ENCODE measurements around the gene SRSF3.
"Not testable (repeated sequence)": the region's sequence is repeated elsewhere in the genome, so short reads cannot be mapped to it uniquely, and the experiment has no call there.

The SRSF3 gene

DNA sequence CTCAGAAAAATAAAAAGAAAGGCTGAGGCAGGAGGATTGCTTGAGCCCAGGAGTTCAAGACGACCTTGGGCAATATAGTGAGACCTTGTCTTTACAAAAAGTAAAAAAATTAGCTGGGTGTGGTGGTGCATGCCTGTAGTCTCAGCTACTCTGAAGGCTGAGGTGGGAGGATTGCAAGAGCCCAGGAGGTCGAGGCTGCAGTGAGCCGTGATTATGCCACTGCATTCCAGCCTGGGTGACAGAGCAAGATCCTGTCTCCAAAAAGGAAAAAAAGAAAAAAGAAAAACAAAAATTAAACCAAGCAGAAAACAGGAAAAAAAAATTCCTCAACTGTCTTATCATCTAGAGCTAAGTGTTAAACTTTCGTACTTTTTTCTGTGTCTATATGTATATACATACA lies 12.4 kb upstream of the SRSF3 start:
- no peaks in the 10 kb centered on the region for H3K27me3 ChIP-seq
- TF ChIP-seq Cebpa-rat (IDR thresholded peaks at IDR 0.05): no peak
- peak overlapping the region in 1 of 11 experiments; percentile 6; a peak in 1 of 22 replicates for H3K9ac ChIP-seq
- peaks cover 32 to 84% (median 71%) of the 10 kb centered on the region in 10 experiments for H3K4me1 ChIP-seq
- H3K4me2 ChIP-seq: no peak overlapping the region; a peak in 1 of 22 replicates
- H3K27ac ChIP-seq: peak overlapping the region in 5 of 11 experiments; percentile 14 to 84 (median 30); a peak in 5 of 22 replicates
- H4K20me1 ChIP-seq: no peaks in the 10 kb centered on the region
- H3K36me3 ChIP-seq: no peaks in the 10 kb centered on the region
- H3K9me3 ChIP-seq (replicated peaks in 1 of 11): no peaks in the 10 kb centered on the region; a peak in 1 of 22 replicates
- H3K4me3 ChIP-seq: no peak overlapping the region

GRCh38 chr6:36586606-36587005 lies 7.6 kb upstream of the SRSF3 start:
- Histone ChIP-seq H4K20me1 (no peaks in the 10 kb centered on the region), H3K27ac (peak overlapping the region in 9 of 11 experiments; percentile 36 to 84 (median 75); a peak in 18 of 22 replicates), H3K36me3 (no peaks in the 10 kb centered on the region), H3K27me3 (no peaks in the 10 kb centered on the region), H3K4me3 (no peak overlapping the region), H3K9ac (peak overlapping the region in 6 of 11 experiments; percentile 0 to 50 (median 42); a peak in 6 of 22 replicates), H3K4me2 (peak overlapping the region; percentile 8 to 82 (median 50); a peak in 20 of 22 replicates), H3K9me3 (replicated peaks in 1 of 11) (no peaks in the 10 kb centered on the region; a peak in 1 of 22 replicates), H3K4me1 (peaks cover 20 to 92% (median 83%) of the 10 kb centered on the region in 10 experiments; a peak in 19 of 20 replicates)
- TF ChIP-seq Cebpa-rat (IDR thresholded peaks at IDR 0.05): no peak

- Histone ChIP-seq H3K27ac (peak overlapping the region in 3 of 11 experiments; percentile 28 to 84 (median 41); a peak in 3 of 22 replicates), H3K4me1 (peaks cover 38 to 94% (median 88%) of the 10 kb centered on the region in 10 experiments), H3K4me2 (peak overlapping the region in 1 of 11 experiments; percentile 8; a peak in 1 of 22 replicates)
- not testable (repeated sequence) for H3K27me3 ChIP-seq; H3K36me3 ChIP-seq; H3K4me3 ChIP-seq; H3K9ac ChIP-seq; H3K9me3 ChIP-seq (replicated peaks in 1 of 11); H4K20me1 ChIP-seq
Measured at GRCh38 chr6:36589025-36589400, 5.1 kb upstream of the SRSF3 start.

GRCh38 chr6:36590237-36590636 lies 3.9 kb upstream of the SRSF3 start:
- TF ChIP-seq Cebpa-rat (IDR thresholded peaks at IDR 0.05): no peak
- Histone ChIP-seq H3K9ac (no peak overlapping the region), H3K4me2 (peak overlapping the region; percentile 2 to 98 (median 38); a peak in 17 of 22 replicates), H3K9me3 (replicated peaks in 1 of 11) (no peaks in the 10 kb centered on the region; a peak in 1 of 22 replicates), H3K4me3 (no peak overlapping the region), H3K4me1 (peaks cover 36 to 82% (median 76%) of the 10 kb centered on the region in 10 experiments), H3K27ac (peak overlapping the region in 5 of 11 experiments; percentile 97 to 100 (median 99); a peak in 11 of 22 replicates), H3K36me3 (peaks cover 0 to 5% (median under 1%) of the 10 kb centered on the region in 11 experiments; a peak in 10 of 22 replicates), H4K20me1 (peaks cover 4 to 9% (median 8%) of the 10 kb centered on the region in 11 experiments; a peak in 20 of 22 replicates), H3K27me3 (no peaks in the 10 kb centered on the region)

DNA sequence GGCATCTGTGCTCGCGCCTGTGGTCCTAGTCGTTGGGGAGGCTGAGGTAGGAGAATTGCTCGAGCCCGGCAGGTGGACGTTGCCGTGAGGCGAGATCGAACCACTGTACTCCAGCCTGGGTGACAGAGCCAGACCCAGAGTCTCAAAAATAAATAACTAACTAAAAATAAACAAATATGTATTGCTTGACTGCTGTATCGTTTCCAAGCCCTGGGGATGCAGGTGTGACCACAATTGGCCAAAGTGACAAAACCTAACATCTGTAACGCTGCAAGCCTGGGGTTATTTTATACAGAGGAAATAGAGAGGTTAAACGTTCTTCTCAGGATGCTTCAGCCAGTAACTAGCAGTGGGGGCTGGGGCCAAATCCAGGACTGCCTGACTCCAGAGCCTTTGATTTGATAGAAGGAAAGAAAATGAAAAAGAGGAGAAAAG lies 1.9 kb upstream of the SRSF3 start:
- TF ChIP-seq Cebpa-rat (IDR thresholded peaks at IDR 0.05): peak in 3 of 11 experiments; percentile 40 to 65 (median 46); a peak in 5 of 22 replicates
- peak overlapping the region in 9 of 11 experiments; percentile 97 to 100 (median 98); a peak in 18 of 22 replicates for H3K27ac ChIP-seq
- peaks cover 33 to 64% (median 56%) of the 10 kb centered on the region in 10 experiments for H3K4me1 ChIP-seq
- H3K9me3 ChIP-seq (replicated peaks in 1 of 11): peaks cover 0 to 6% (median 0%) of the 10 kb centered on the region in 11 experiments; a peak in 2 of 22 replicates
- peaks cover 24 to 29% (median 28%) of the 10 kb centered on the region in 11 experiments for H4K20me1 ChIP-seq
- no peaks in the 10 kb centered on the region for H3K27me3 ChIP-seq
- peak overlapping the region in 10 of 11 experiments; percentile 1 to 99 (median 98); a peak in 19 of 22 replicates for H3K9ac ChIP-seq
- peak overlapping the region; percentile 79 to 98 (median 93) for H3K4me2 ChIP-seq
- H3K36me3 ChIP-seq: peaks cover 8 to 25% (median 20%) of the 10 kb centered on the region in 11 experiments
- peak overlapping the region in 8 of 10 experiments; percentile 78 to 93 (median 88); a peak in 15 of 20 replicates for H3K4me3 ChIP-seq

DNA sequence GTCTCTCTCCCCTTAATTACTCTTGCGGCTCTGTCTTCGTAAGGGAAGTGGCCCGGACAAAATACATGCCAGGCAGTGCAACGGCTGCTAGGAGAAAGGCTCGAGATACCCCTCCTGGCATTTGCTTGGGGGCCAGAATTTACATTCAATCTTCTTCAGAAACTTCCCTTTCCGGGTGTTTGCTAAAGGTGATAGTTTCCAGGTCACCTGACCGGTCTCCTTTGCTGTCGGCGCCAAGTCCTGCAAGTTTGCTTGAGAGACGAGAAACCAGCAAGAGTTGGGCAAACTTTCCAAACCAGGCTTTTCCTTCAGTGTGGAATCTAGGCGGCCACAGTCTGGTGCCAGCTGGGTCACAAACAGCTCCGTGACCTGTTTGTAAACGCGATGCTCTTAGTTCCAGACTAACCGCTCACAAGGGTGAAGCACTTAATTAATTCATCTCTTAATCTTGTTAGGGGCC lies 563 bp upstream of the SRSF3 start:
- peak overlapping the region; percentile 90 to 100 (median 98) for H3K27ac ChIP-seq
- H3K4me2 ChIP-seq: peak overlapping the region; percentile 79 to 98 (median 93)
- H3K9ac ChIP-seq: peak overlapping the region; percentile 93 to 99 (median 98)
- H3K4me1 ChIP-seq: peaks cover 34 to 62% (median 54%) of the 10 kb centered on the region in 10 experiments
- peaks cover 0 to 6% (median 0%) of the 10 kb centered on the region in 11 experiments; a peak in 2 of 22 replicates for H3K9me3 ChIP-seq (replicated peaks in 1 of 11)
- H3K27me3 ChIP-seq: no peaks in the 10 kb centered on the region
- H3K4me3 ChIP-seq: peak overlapping the region; percentile 63 to 99 (median 88)
- peaks cover 38 to 43% (median 42%) of the 10 kb centered on the region in 11 experiments for H4K20me1 ChIP-seq
- H3K36me3 ChIP-seq: peaks cover 21 to 38% (median 34%) of the 10 kb centered on the region in 11 experiments
- no peak for TF ChIP-seq Cebpa-rat (IDR thresholded peaks at IDR 0.05)

- H3K9ac ChIP-seq: peak overlapping the region; percentile 93 to 99 (median 98)
- H3K9me3 ChIP-seq (replicated peaks in 1 of 11): peaks cover 0 to 6% (median 0%) of the 10 kb centered on the region in 11 experiments; a peak in 2 of 22 replicates
- H3K27ac ChIP-seq: peak overlapping the region; percentile 90 to 100 (median 98)
- H4K20me1 ChIP-seq: peaks cover 52 to 57% (median 56%) of the 10 kb centered on the region in 11 experiments
- H3K27me3 ChIP-seq: no peaks in the 10 kb centered on the region
- H3K36me3 ChIP-seq: peaks cover 36 to 53% (median 48%) of the 10 kb centered on the region in 11 experiments
- H3K4me3 ChIP-seq: peak overlapping the region; percentile 63 to 99 (median 88)
- TF ChIP-seq Cebpa-rat (IDR thresholded peaks at IDR 0.05): peak in 5 of 11 experiments; percentile 31 to 61 (median 47); a peak in 8 of 22 replicates
- peak overlapping the region; percentile 27 to 99 (median 95); a peak in 17 of 22 replicates for H3K4me2 ChIP-seq
- peaks cover 47 to 67% (median 60%) of the 10 kb centered on the region in 10 experiments for H3K4me1 ChIP-seq
Measured at GRCh38 chr6:36594816-36595643, 868 bp downstream of the SRSF3 start.

GRCh38 chr6:36596356-36596755 lies 2.2 kb downstream of the SRSF3 start:
- H3K9me3 ChIP-seq (replicated peaks in 1 of 11): peaks cover 0 to 6% (median 0%) of the 10 kb centered on the region in 11 experiments; a peak in 2 of 22 replicates
- peak overlapping the region; percentile 93 to 99 (median 98) for H3K9ac ChIP-seq
- peaks cover 49 to 66% (median 62%) of the 10 kb centered on the region in 11 experiments for H3K36me3 ChIP-seq
- H3K4me1 ChIP-seq: peaks cover 54 to 67% (median 61%) of the 10 kb centered on the region in 10 experiments
- peak overlapping the region in 10 of 11 experiments; percentile 97 to 100 (median 98); a peak in 21 of 22 replicates for H3K27ac ChIP-seq
- H3K27me3 ChIP-seq: no peaks in the 10 kb centered on the region
- peaks cover 66 to 71% (median 69%) of the 10 kb centered on the region in 11 experiments for H4K20me1 ChIP-seq
- H3K4me2 ChIP-seq: peak overlapping the region; percentile 94 to 99 (median 96)
- H3K4me3 ChIP-seq: peak overlapping the region; percentile 63 to 99 (median 88)
- no peak for TF ChIP-seq Cebpa-rat (IDR thresholded peaks at IDR 0.05)
